ENCODE measurements around the gene SMIM41.

SMIM41 gene

GRCh38 chr12:52079576-52080402 is at the start of gene SMIM41:
TSS of gene SMIM41 (plus strand) at chr12:52079704. CDS start at chr12:52079780, 76 bp downstream.
- no peaks in the 10 kb centered on the region for H3K27me3 Mint-ChIP-seq (ENCODE audit: low read depth)
- no peak within 1 kb of the TSS for H3K27ac Mint-ChIP-seq
- H3K4me1 Mint-ChIP-seq (ENCODE audit: low read depth), result peaks cover 5% of the 10 kb centered on the region
- peaks cover 15% of the 10 kb centered on the region for H3K36me3 Mint-ChIP-seq (ENCODE audit: low read depth)
- no peak within 1 kb of the TSS for H3K4me3 Mint-ChIP-seq
- H3K9me3 Mint-ChIP-seq, result no peaks in the 10 kb centered on the region

DNA sequence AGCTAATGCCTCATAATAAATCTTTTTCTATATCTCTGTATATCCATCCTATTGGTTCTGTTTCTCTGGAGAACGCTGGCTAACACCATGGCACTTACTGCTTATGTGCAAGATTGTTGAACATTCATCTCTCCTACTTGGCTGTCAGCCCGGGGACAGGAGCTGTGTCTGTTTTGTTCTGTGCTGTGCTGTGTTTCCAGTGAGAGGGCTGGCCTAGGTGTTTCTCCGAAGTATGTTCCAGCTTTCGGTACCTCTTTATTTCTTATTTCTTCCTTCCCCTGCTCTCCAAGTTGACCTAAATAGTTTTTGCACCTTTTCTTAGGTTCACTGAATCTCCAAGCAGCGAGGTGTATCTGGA is 47.1 kb upstream of the SMIM41 start:
- peaks cover 21% of the 10 kb centered on the region for H3K4me1 Mint-ChIP-seq (ENCODE audit: low read depth)
- peak overlapping the region; percentile 65 for H3K4me3 Mint-ChIP-seq
- H3K27ac Mint-ChIP-seq, result peak overlapping the region; percentile 62
- H3K36me3 Mint-ChIP-seq (ENCODE audit: low read depth), result no peaks in the 10 kb centered on the region
- no peaks in the 10 kb centered on the region for H3K9me3 Mint-ChIP-seq
- peaks cover 36% of the 10 kb centered on the region for H3K27me3 Mint-ChIP-seq (ENCODE audit: low read depth)

DNA sequence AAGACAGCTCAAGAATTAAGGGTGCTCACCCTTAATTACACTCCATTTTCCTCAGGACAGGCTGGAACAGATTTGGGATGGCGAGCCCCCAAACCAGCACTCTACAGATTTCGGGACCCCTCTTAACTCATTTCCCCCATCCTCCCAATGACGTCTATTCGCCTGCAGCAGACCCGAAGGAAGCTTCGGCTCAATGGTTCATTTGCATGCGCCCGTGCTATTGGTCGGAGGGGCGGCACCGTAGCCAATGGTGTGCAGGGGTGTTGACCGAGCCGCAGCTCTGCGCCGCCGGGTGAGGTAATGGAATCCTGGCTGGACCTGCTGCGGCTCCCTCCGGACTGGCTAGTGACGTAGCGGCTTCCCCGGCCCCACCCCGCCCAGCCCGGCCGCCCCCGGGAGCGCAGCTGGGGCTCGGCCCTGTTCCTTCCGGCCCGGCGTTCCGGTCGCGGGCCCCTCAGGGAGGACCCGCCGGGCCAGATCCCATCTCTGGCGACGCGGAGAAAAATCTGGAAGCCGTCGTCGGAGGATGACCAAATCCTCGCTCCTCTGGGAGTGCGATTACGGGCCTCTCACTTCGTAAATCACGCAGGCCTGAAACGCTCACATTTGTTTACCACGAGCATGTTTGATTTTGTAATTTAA is 46.6 kb upstream of the SMIM41 start:
- peaks cover 36% of the 10 kb centered on the region for H3K27me3 Mint-ChIP-seq (ENCODE audit: low read depth)
- peak overlapping the region; percentile 66 for H3K4me3 Mint-ChIP-seq
- H3K36me3 Mint-ChIP-seq (ENCODE audit: low read depth), result no peaks in the 10 kb centered on the region
- H3K4me1 Mint-ChIP-seq (ENCODE audit: low read depth), result peaks cover 21% of the 10 kb centered on the region
- peak overlapping the region; percentile 62 for H3K27ac Mint-ChIP-seq
- no peaks in the 10 kb centered on the region for H3K9me3 Mint-ChIP-seq

DNA sequence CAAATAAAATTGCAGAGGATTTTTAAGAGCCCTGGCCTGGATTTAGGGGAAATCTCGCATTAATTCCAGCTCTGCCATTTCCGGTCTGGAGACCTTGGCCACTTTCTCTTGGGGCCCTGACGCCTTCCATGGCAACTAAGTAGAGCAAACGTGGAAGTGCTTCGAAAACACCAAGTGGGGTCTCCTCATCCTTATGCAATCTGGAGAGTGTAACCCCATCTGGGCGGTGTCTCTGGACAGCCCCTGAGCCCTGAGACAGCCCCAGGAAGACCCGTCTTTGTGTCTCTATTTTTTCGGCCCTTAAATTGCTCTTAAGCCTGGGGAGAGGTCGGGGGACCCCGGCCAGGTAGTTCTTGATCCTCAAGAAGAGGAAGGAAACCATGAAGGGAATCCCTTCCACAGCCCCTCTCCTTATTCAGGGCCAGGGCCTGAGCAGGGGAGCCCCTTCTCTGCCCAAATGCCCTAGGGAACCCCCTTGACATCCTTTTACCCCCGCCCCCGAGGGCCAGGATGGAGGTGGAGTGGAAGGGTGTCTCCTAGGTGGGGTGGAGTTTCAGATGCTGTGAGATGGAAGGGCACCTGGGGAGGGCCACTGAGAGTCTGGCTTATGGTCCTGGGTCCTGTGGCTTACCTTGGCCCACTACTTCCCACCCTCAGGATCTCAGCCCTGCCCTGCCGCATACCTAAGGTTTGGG is 45.9 kb upstream of the SMIM41 start:
- H3K4me1 Mint-ChIP-seq (ENCODE audit: low read depth), result peaks cover 25% of the 10 kb centered on the region

GRCh38 chr12:52035190-52035589 is 44.3 kb upstream of the SMIM41 start:
- Mint-ChIP-seq H3K27ac (no peak overlapping the region), H3K27me3 (ENCODE audit: low read depth) (peaks cover 49% of the 10 kb centered on the region), H3K36me3 (ENCODE audit: low read depth) (no peaks in the 10 kb centered on the region), H3K4me1 (ENCODE audit: low read depth) (peaks cover 25% of the 10 kb centered on the region), H3K9me3 (no peaks in the 10 kb centered on the region), H3K4me3 (no peak overlapping the region)

More for the DNA sequence above, 45.9 kb upstream of the SMIM41 start:
- Mint-ChIP-seq H3K27ac (peak overlapping the region; percentile 38), H3K36me3 (ENCODE audit: low read depth) (no peaks in the 10 kb centered on the region), H3K9me3 (no peaks in the 10 kb centered on the region), H3K4me3 (peak overlapping the region; percentile 66), H3K27me3 (ENCODE audit: low read depth) (peaks cover 41% of the 10 kb centered on the region)

DNA sequence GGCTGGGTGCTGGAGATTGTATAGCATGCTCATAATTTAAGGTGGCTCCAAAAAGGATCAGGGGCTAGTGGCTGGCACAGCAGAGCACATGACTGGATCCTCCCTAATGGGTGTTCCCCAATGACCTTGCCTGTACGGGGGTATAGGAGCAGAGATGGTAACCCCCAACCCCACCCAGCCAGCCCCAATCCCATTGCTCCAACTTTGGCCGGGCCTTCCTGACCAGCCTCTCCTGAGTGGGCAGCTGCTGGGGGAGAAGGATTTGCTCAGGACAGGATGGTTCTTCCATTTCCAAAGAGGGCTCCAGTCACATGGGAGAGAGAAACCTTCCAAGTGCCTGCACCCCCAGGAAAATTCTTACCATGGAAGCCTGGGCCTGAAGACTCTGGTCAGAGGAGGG is 43.6 kb upstream of the SMIM41 start:
- Mint-ChIP-seq H3K9me3 (no peaks in the 10 kb centered on the region), H3K36me3 (ENCODE audit: low read depth) (no peaks in the 10 kb centered on the region), H3K4me3 (peak overlapping the region; percentile 42), H3K27me3 (ENCODE audit: low read depth) (peaks cover 49% of the 10 kb centered on the region), H3K27ac (no peak overlapping the region), H3K4me1 (ENCODE audit: low read depth) (peaks cover 27% of the 10 kb centered on the region)

GRCh38 chr12:52036587-52037171 is 42.8 kb upstream of the SMIM41 start:
- no peaks in the 10 kb centered on the region for H3K9me3 Mint-ChIP-seq
- H3K4me3 Mint-ChIP-seq, result peak overlapping the region; percentile 42
- H3K36me3 Mint-ChIP-seq (ENCODE audit: low read depth), result no peaks in the 10 kb centered on the region
- peaks cover 29% of the 10 kb centered on the region for H3K4me1 Mint-ChIP-seq (ENCODE audit: low read depth)
- H3K27me3 Mint-ChIP-seq (ENCODE audit: low read depth), result peaks cover 49% of the 10 kb centered on the region
- no peak overlapping the region for H3K27ac Mint-ChIP-seq

DNA sequence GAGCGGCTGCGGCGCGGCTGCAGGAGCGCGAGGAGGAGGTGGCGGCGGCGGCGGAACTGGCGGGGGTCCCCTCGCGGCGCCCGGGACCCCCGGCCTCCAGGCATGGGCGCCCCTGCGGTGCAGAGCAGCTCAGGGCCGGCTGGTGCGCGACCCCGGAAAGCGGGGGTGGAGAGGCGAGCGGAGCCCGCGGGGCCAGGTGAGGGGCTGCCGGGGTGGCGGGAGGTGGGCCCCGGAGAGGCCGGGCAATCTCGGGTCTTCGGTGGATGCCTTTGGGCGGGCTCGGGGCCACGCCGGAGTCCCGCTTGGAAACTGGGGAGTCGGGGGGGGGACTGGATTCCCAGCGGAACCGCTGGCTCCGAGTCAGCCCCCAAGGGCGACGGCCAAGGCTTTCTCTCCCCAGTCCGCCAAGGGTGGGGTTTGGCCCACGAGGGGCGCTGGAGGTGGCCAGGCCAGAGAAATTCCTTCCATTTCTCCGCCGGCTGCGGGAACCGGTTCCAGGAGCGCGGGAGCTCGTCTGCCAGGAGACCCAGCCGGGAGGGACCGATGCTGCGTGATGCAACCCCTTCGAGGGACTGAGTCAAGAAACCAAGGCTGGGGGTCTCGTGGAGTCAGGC is 42.1 kb upstream of the SMIM41 start:
- Mint-ChIP-seq H3K9me3 (no peaks in the 10 kb centered on the region), H3K27me3 (ENCODE audit: low read depth) (peaks cover 47% of the 10 kb centered on the region), H3K4me3 (no peak overlapping the region), H3K27ac (no peak overlapping the region), H3K4me1 (ENCODE audit: low read depth) (peaks cover 33% of the 10 kb centered on the region), H3K36me3 (ENCODE audit: low read depth) (no peaks in the 10 kb centered on the region)

GRCh38 chr12:52038447-52038846 is 41.1 kb upstream of the SMIM41 start:
- Mint-ChIP-seq H3K9me3 (no peaks in the 10 kb centered on the region), H3K4me1 (ENCODE audit: low read depth) (peaks cover 28% of the 10 kb centered on the region), H3K27me3 (ENCODE audit: low read depth) (peaks cover 42% of the 10 kb centered on the region), H3K4me3 (peak overlapping the region; percentile 63), H3K36me3 (ENCODE audit: low read depth) (no peaks in the 10 kb centered on the region), H3K27ac (peak overlapping the region; percentile 27)

DNA sequence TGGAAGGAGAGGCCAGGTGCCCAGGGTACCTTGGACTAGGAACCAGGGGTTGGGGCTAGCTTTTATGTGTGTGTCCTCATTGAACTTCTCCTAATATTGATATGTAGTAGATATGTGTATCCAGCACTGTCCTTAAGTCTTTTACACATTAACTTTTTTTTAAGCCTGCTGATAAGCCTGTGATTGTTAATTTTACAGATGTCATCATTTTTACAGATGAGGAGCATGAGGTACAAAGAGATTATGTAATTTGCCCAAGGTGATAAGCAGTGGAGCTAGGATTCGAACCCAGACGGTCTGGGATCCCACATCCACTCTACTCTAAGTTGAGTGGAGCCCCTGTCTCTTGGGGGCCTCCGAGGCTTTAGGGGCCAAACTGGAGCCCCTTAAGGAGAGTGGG is 38.5 kb upstream of the SMIM41 start:
- H3K4me1 Mint-ChIP-seq (ENCODE audit: low read depth), result peaks cover 23% of the 10 kb centered on the region
- no peak overlapping the region for H3K27ac Mint-ChIP-seq
- H3K36me3 Mint-ChIP-seq (ENCODE audit: low read depth), result no peaks in the 10 kb centered on the region
- no peaks in the 10 kb centered on the region for H3K9me3 Mint-ChIP-seq
- H3K27me3 Mint-ChIP-seq (ENCODE audit: low read depth), result peaks cover 20% of the 10 kb centered on the region
- no peak overlapping the region for H3K4me3 Mint-ChIP-seq

GRCh38 chr12:52041695-52042123 is 37.8 kb upstream of the SMIM41 start:
- Mint-ChIP-seq H3K4me1 (ENCODE audit: low read depth) (peaks cover 26% of the 10 kb centered on the region), H3K27ac (no peak overlapping the region), H3K9me3 (no peaks in the 10 kb centered on the region), H3K27me3 (ENCODE audit: low read depth) (peaks cover 13% of the 10 kb centered on the region), H3K36me3 (ENCODE audit: low read depth) (no peaks in the 10 kb centered on the region), H3K4me3 (no peak overlapping the region)

- peaks cover 13% of the 10 kb centered on the region for H3K27me3 Mint-ChIP-seq (ENCODE audit: low read depth)
- no peaks in the 10 kb centered on the region for H3K9me3 Mint-ChIP-seq
- no peaks in the 10 kb centered on the region for H3K36me3 Mint-ChIP-seq (ENCODE audit: low read depth)
- H3K4me3 Mint-ChIP-seq, result no peak overlapping the region
- peaks cover 26% of the 10 kb centered on the region for H3K4me1 Mint-ChIP-seq (ENCODE audit: low read depth)
- no peak overlapping the region for H3K27ac Mint-ChIP-seq
These were observed 36.7 kb upstream of the SMIM41 start for GRCh38 chr12:52042706-52043385.

DNA sequence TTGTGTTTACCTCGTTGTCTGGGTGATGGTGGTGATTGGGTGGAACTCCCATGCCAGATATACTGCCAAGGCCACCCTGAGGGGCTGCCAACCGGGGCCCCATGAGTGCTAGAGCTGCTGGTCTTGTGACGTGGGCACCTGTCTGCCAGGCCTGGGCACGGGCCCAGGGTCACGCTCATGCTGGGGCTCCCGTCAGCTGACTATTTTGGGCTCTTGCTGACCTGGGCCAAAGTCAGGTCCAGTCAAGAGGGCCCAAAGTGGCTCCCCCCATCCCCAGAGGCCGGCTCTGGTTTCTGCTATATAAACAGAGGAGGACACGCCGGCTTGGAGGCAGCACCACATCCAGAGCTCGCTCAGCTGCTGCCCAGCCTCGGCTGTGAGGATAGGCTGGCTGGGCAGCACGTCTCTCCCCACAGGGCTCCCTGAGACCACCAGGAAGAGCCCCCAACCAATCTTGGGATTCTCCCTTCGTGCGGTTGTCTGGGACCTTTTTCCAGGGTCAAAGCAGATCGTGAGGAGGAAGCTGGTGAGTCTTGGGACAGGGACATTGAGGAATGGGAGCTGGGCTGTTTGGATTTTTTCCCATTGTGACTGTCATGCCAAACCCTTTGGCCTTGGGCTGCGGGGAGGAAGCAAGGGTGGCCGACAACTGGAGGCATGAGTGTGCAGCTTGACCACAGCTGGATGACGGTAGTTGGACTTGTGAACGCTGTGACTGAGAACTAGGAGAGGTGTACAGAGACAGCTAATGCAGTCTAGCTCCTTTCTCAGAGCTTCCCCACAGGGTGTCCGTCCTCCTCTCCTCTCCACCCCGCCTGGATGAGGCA is 35.9 kb upstream of the SMIM41 start:
- peaks cover 8% of the 10 kb centered on the region for H3K27me3 Mint-ChIP-seq (ENCODE audit: low read depth)
- H3K27ac Mint-ChIP-seq, result no peak overlapping the region
- no peak overlapping the region for H3K4me3 Mint-ChIP-seq
- peaks cover 22% of the 10 kb centered on the region for H3K4me1 Mint-ChIP-seq (ENCODE audit: low read depth)
- no peaks in the 10 kb centered on the region for H3K36me3 Mint-ChIP-seq (ENCODE audit: low read depth)
- no peaks in the 10 kb centered on the region for H3K9me3 Mint-ChIP-seq
